ENCODE data around the gene FAT2. TPM values are rescaled to one million over a fixed set of nuclear protein-coding genes. Genes with fewer than 3 reads are reported as not detected.

The FAT2 gene
- total RNA-seq, 1 donor from 2014 or later = 0.41 TPM

- Histone ChIP-seq H3K36me3 (no peaks in the 10 kb centered on the region), H3K9me3 (no peaks in the 10 kb centered on the region), H3K4me1 (no peaks in the 10 kb centered on the region), H3K4me3 (no peak overlapping the region), H3K27ac (no peak overlapping the region), H3K27me3 (no peaks in the 10 kb centered on the region)
- intact Hi-C loops (cut with DNase I) = no loop called here
- DNase-seq (no peak), ATAC-seq (no peak)
- TF ChIP-seq CTCF (IDR thresholded peaks at IDR 0.05) = no peak
These were observed 9.0 kb upstream of the FAT2 start for GRCh38 chr5:151600069-151600665.

- Histone ChIP-seq H3K9me3 (no peaks in the 10 kb centered on the region), H3K36me3 (no peaks in the 10 kb centered on the region), H3K27me3 (no peaks in the 10 kb centered on the region), H3K4me1 (no peaks in the 10 kb centered on the region), H3K4me3 (no peak overlapping the region), H3K27ac (no peak overlapping the region)
- intact Hi-C loops (cut with DNase I) = no loop called here
- no peak for TF ChIP-seq CTCF (IDR thresholded peaks at IDR 0.05)
- DNase-seq = peak; percentile 66
- ATAC-seq = peak; percentile 71
These were observed 7.9 kb upstream of the FAT2 start for GRCh38 chr5:151598984-151599383.

- no peak for ATAC-seq
- H3K27ac ChIP-seq = no peak overlapping the region
- H3K27me3 ChIP-seq = no peaks in the 10 kb centered on the region
- no peak overlapping the region for H3K4me3 ChIP-seq
- intact Hi-C loops (cut with DNase I) = no loop called here
- DNase-seq = no peak
- H3K36me3 ChIP-seq = no peaks in the 10 kb centered on the region
- H3K9me3 ChIP-seq = no peaks in the 10 kb centered on the region
- no peaks in the 10 kb centered on the region for H3K4me1 ChIP-seq
- TF ChIP-seq CTCF (IDR thresholded peaks at IDR 0.05) = no peak
These were observed 7.4 kb upstream of the FAT2 start for GRCh38 chr5:151598549-151598948.

GRCh38 chr5:151597749-151598148 lies 6.6 kb upstream of the FAT2 start:
- H3K27me3 ChIP-seq = no peaks in the 10 kb centered on the region
- H3K4me3 ChIP-seq = no peak overlapping the region
- intact Hi-C loops (cut with DNase I) = no loop called here
- H3K9me3 ChIP-seq = no peaks in the 10 kb centered on the region
- peak; percentile 82 for ATAC-seq
- no peak for TF ChIP-seq CTCF (IDR thresholded peaks at IDR 0.05)
- no peaks in the 10 kb centered on the region for H3K36me3 ChIP-seq
- no peak overlapping the region for H3K27ac ChIP-seq
- H3K4me1 ChIP-seq = no peaks in the 10 kb centered on the region
- peak; percentile 45 for DNase-seq

GRCh38 chr5:151596828-151597539 lies 5.9 kb upstream of the FAT2 start:
- Histone ChIP-seq H3K4me3 (no peak overlapping the region), H3K27me3 (no peaks in the 10 kb centered on the region), H3K9me3 (no peaks in the 10 kb centered on the region), H3K4me1 (no peaks in the 10 kb centered on the region), H3K36me3 (no peaks in the 10 kb centered on the region), H3K27ac (no peak overlapping the region)
- TF ChIP-seq CTCF (IDR thresholded peaks at IDR 0.05) = no peak
- intact Hi-C loops (cut with DNase I) = no loop called here
- peak; percentile 67 for ATAC-seq
- DNase-seq = no peak

All from upper lobe of right lung (tissue), 1 donor.